GM23248 (cell line): Measurements from ENCODE around the gene HSPA12A. TPM values are rescaled to one million over a fixed set of nuclear protein-coding genes. Genes with fewer than 3 reads are reported as not detected.

Source experiments
- DNase-seq: peaks from one replicate; pipeline ENCODE4 v3.0.0-alpha.2; 2015
- H2AFZ ChIP-seq: fragments of 200-600 bp; sonication (generic); 2 replicates; pipeline ENCODE4 v1.6.1; 2016; ENCODE audit warnings: antibody characterized with exemption
- H3F3A ChIP-seq: fragments of 200-600 bp; sonication (generic); 2 replicates; pipeline ENCODE4 v1.6.1; 2016; ENCODE audit warnings: mild to moderate bottlenecking, antibody characterized with exemption, mixed run types; ENCODE audit not compliant: insufficient read depth
- H3K27ac ChIP-seq: fragments of 200-600 bp; sonication (generic); 2 replicates; pipeline ENCODE4 v1.5.1; 2016; ENCODE audit warnings: mild to moderate bottlenecking
- H3K27me3 ChIP-seq: fragments of 200-600 bp; sonication (generic); replicated peaks from 2 replicates; pipeline ENCODE4 v1.6.1; 2016; ENCODE audit warnings: mild to moderate bottlenecking; ENCODE audit not compliant: insufficient read depth
- H3K36me3 ChIP-seq: fragments of 200-600 bp; sonication (generic); 2 replicates; pipeline ENCODE4 v1.6.1; 2016; ENCODE audit warnings: low read depth, mild to moderate bottlenecking
- H3K4me1 ChIP-seq: fragments of 200-600 bp; sonication (generic); 2 replicates; pipeline ENCODE4 v1.6.1; 2016; ENCODE audit warnings: mild to moderate bottlenecking; ENCODE audit not compliant: insufficient read depth
- H3K4me2 ChIP-seq: fragments of 200-600 bp; sonication (generic); one replicate; pipeline ENCODE4 v1.6.1; 2016; ENCODE audit warnings: mild to moderate bottlenecking; ENCODE audit not compliant: unreplicated experiment
- H3K4me3 ChIP-seq: fragments of 200-600 bp; sonication (generic); 2 replicates; pipeline ENCODE4 v1.5.1; 2016; ENCODE audit warnings: mild to moderate bottlenecking
- H3K79me2 ChIP-seq: fragments of 200-600 bp; sonication (generic); 2 replicates; pipeline ENCODE4 v1.6.1; 2016; ENCODE audit warnings: mild to moderate bottlenecking; ENCODE audit not compliant: insufficient read depth
- H3K9ac ChIP-seq: fragments of 200-600 bp; sonication (generic); 2 replicates; pipeline ENCODE4 v1.6.1; 2016; ENCODE audit warnings: mild to moderate bottlenecking
- H3K9me2 ChIP-seq: fragments of 200-600 bp; sonication (generic); 2 replicates; pipeline ENCODE4 v1.6.1; 2016; ENCODE audit warnings: mixed run types, mild to moderate bottlenecking, moderate library complexity; ENCODE audit not compliant: insufficient read depth
- H3K9me3 ChIP-seq: fragments of 200-600 bp; sonication (generic); one replicate; pipeline ENCODE4 v1.6.1; 2017; ENCODE audit warnings: low read depth
- H4K20me1 ChIP-seq: fragments of 200-600 bp; sonication (generic); 2 replicates; pipeline ENCODE4 v1.6.0; 2016; ENCODE audit not compliant: insufficient read depth
- EZH2 ChIP-seq: fragments of 200-600 bp; sonication (generic); IDR thresholded peaks from 2 replicates; pipeline ENCODE4 v1.6.1; 2018; ENCODE audit warnings: antibody characterized with exemption, mild to moderate bottlenecking; ENCODE audit not compliant: insufficient read depth, poor library complexity, severe bottlenecking
- EZH2phosphoT487 ChIP-seq: fragments of 200-600 bp; sonication (generic); IDR thresholded peaks from 2 replicates; pipeline ENCODE4 v1.6.1; 2018; ENCODE audit warnings: antibody characterized with exemption, moderate library complexity, mild to moderate bottlenecking, low read depth; ENCODE audit not compliant: insufficient read depth
- WGBS, 2 experiments: methylation state at CpG; one replicate each; pipeline ENCODE4 v1.1.6; 2015 to 2017; ENCODE audit warnings: low lambda C conversion rate in 2 of 2, low coverage in 1 of 2; ENCODE audit errors: missing lambda C conversion rate in 2 of 2; 5-methylcytosine and 5-hydroxymethylcytosine counted together
- in situ Hi-C: fragments of 300-500 bp; cut with MboI; formaldehyde crosslinking; loops from 2 replicates; pipeline ENCODE4 v1.15.0; 2020
- polyA plus RNA-seq: library from polyadenylated mRNA; unstranded; fragments of >200 nt; fragmentation: Nextera tagmentation; extraction: Ambion mirVana; gene quantifications from 2 replicates; pipeline ENCODE4 v1.2.1, GENCODE V29; 2016
- total RNA-seq: library from RNA; depleted of rRNA; stranded (reverse); fragments of >200 nt; shearing (Covaris generic); gene quantifications from 2 replicates; pipeline ENCODE4 v1.2.3, GENCODE V29; 2014

HSPA12A gene
- total and polyA plus RNA-seq, 2 experiments from 2014 or later = 4.8 to 5.6 TPM

- Histone ChIP-seq H3K4me1 (no peaks in the 10 kb centered on the region), H3K9me2 (no peaks in the 10 kb centered on the region), H3K4me2 (no peak overlapping the region), H3K36me3 (no peaks in the 10 kb centered on the region), H2AFZ (no peak overlapping the region), H3F3A (no peaks in the 10 kb centered on the region), H3K79me2 (no peaks in the 10 kb centered on the region), H3K27me3 (no peaks in the 10 kb centered on the region), H3K9me3 (no peaks in the 10 kb centered on the region), H3K9ac (no peak overlapping the region), H3K27ac (no peak overlapping the region), H3K4me3 (no peak overlapping the region), H4K20me1 (no peaks in the 10 kb centered on the region)
- in situ Hi-C loops = no loop called here
- no peak for TF ChIP-seq EZH2phosphoT487
- no peak for TF ChIP-seq EZH2
- WGBS, 2 experiments = 65 to 70% methylated on average over 1 of the region's 1 CpG
- DNase-seq = peak; percentile 32
These were observed 22.6 kb downstream of the HSPA12A start for GRCh38 chr10:116719804-116720203.

- no peak overlapping the region for H3K9ac ChIP-seq
- no peaks in the 10 kb centered on the region for H3K4me1 ChIP-seq
- H3K27ac ChIP-seq = no peak overlapping the region
- TF ChIP-seq EZH2phosphoT487 (no peak), EZH2 (no peak)
- H3K9me2 ChIP-seq = no peaks in the 10 kb centered on the region
- H4K20me1 ChIP-seq = no peaks in the 10 kb centered on the region
- no peak overlapping the region for H3K4me3 ChIP-seq
- no peaks in the 10 kb centered on the region for H3K9me3 ChIP-seq
- no peaks in the 10 kb centered on the region for H3F3A ChIP-seq
- no peak overlapping the region for H3K4me2 ChIP-seq
- no peaks in the 10 kb centered on the region for H3K36me3 ChIP-seq
- no peaks in the 10 kb centered on the region for H3K79me2 ChIP-seq
- in situ Hi-C loops = no loop called here
- WGBS, 2 experiments = 44 to 50% methylated on average over 2 of the region's 2 CpGs
- no peak for DNase-seq
- H3K27me3 ChIP-seq = no peaks in the 10 kb centered on the region
- no peak overlapping the region for H2AFZ ChIP-seq
These were observed 24.3 kb downstream of the HSPA12A start for GRCh38 chr10:116718058-116718457.

GRCh38 chr10:116716381-116716780 is 26.0 kb downstream of the HSPA12A start:
- TF ChIP-seq EZH2 (no peak), EZH2phosphoT487 (no peak)
- Histone ChIP-seq H3F3A (no peaks in the 10 kb centered on the region), H3K9ac (no peak overlapping the region), H3K27ac (no peak overlapping the region), H3K36me3 (no peaks in the 10 kb centered on the region), H4K20me1 (no peaks in the 10 kb centered on the region), H3K4me1 (no peaks in the 10 kb centered on the region), H3K9me3 (no peaks in the 10 kb centered on the region), H3K9me2 (no peaks in the 10 kb centered on the region), H2AFZ (no peak overlapping the region), H3K4me3 (no peak overlapping the region), H3K27me3 (no peaks in the 10 kb centered on the region), H3K79me2 (no peaks in the 10 kb centered on the region), H3K4me2 (no peak overlapping the region)
- in situ Hi-C loops = no loop called here
- 39 to 48% methylated on average over 4 of the region's 4 CpGs for WGBS, 2 experiments
- peak; percentile 21 for DNase-seq

- Histone ChIP-seq H3K9ac (no peak overlapping the region), H3K27ac (no peak overlapping the region), H3K4me3 (no peak overlapping the region), H3F3A (no peaks in the 10 kb centered on the region), H2AFZ (no peak overlapping the region), H3K4me1 (no peaks in the 10 kb centered on the region), H3K36me3 (no peaks in the 10 kb centered on the region), H3K4me2 (no peak overlapping the region), H3K9me2 (no peaks in the 10 kb centered on the region), H4K20me1 (no peaks in the 10 kb centered on the region), H3K27me3 (no peaks in the 10 kb centered on the region), H3K9me3 (no peaks in the 10 kb centered on the region), H3K79me2 (no peaks in the 10 kb centered on the region)
- WGBS, 2 experiments = 88 to 93% methylated on average over 4 of the region's 4 CpGs
- no peak for TF ChIP-seq EZH2
- TF ChIP-seq EZH2phosphoT487 = no peak
- in situ Hi-C loops = no loop called here
- DNase-seq = no peak
These were observed 26.5 kb downstream of the HSPA12A start for GRCh38 chr10:116715839-116716377.

GRCh38 chr10:116715341-116715740 is 27.0 kb downstream of the HSPA12A start:
- 74 to 78% methylated on average over 4 of the region's 4 CpGs for WGBS, 2 experiments

More at GRCh38 chr10:116715341-116715740, 27.0 kb downstream of the HSPA12A start:
- peak; percentile 10 for DNase-seq
- Histone ChIP-seq H3K4me3 (no peak overlapping the region), H3K79me2 (no peaks in the 10 kb centered on the region), H3K27me3 (no peaks in the 10 kb centered on the region), H3K9me3 (no peaks in the 10 kb centered on the region), H3K9ac (no peak overlapping the region), H2AFZ (no peak overlapping the region), H3K36me3 (no peaks in the 10 kb centered on the region), H3F3A (no peaks in the 10 kb centered on the region), H3K4me1 (no peaks in the 10 kb centered on the region), H3K27ac (no peak overlapping the region), H4K20me1 (no peaks in the 10 kb centered on the region), H3K4me2 (no peak overlapping the region), H3K9me2 (no peaks in the 10 kb centered on the region)
- TF ChIP-seq EZH2phosphoT487 (no peak), EZH2 (no peak)
- in situ Hi-C loops = no loop called here
